Thoracic aorta (tissue), 2 donors: ENCODE results near the gene HTR1B. TPM values are rescaled to one million over a fixed set of nuclear protein-coding genes. Genes with fewer than 3 reads are reported as not detected.

Source experiments
- ATAC-seq: fragments of 150-250 bp; one replicate; pipeline ENCODE4 v1.8.0; 2017; ENCODE audit warnings: low read depth; ENCODE audit not compliant: insufficient number of reproducible peaks, low FRiP score
- DNase-seq: peaks from one replicate; pipeline ENCODE4 v3.0.0-alpha.2; 2020; ENCODE audit warnings: low spot score
- H3K27ac ChIP-seq, 2 donors: fragments of 200-600 bp; sonication (generic); 1 replicate in 1 of 2; 2 replicates in 1 of 2; pipeline ENCODE4 v1.5.1; 2016; ENCODE audit warnings: mild to moderate bottlenecking in 2 of 2, moderate library complexity in 2 of 2
- H3K27me3 ChIP-seq: fragments of 200-600 bp; sonication (generic); replicated peaks from 2 replicates; pipeline ENCODE4 v1.6.0; 2016; ENCODE audit warnings: mild to moderate bottlenecking; ENCODE audit not compliant: insufficient read depth
- H3K36me3 ChIP-seq: fragments of 200-600 bp; sonication (generic); one replicate; pipeline ENCODE4 v1.5.1; 2016
- H3K4me1 ChIP-seq, 2 donors: fragments of 200-600 bp; sonication (generic); 1 replicate in 1 of 2; 2 replicates in 1 of 2; pipeline versions ENCODE4 v1.5.1 to v1.6.0; 2016; ENCODE audit warnings: low read depth in 2 of 2, mild to moderate bottlenecking in 1 of 2; ENCODE audit not compliant: control insufficient read depth in 1 of 2
- H3K4me3 ChIP-seq: fragments of 200-600 bp; sonication (generic); 2 replicates; pipeline ENCODE4 v1.5.1; 2016; ENCODE audit warnings: mild to moderate bottlenecking
- H3K9me3 ChIP-seq: fragments of 200-600 bp; sonication (generic); 2 replicates; pipeline ENCODE4 v1.5.1; 2016
- total RNA-seq, 2 donors: library from RNA; depleted of rRNA; stranded (reverse); fragments of >200 nt; gene quantifications; one replicate each; pipeline versions ENCODE4 v1.1.0 to v1.2.3, GENCODE V29; 2016
- TF ChIP-seq, protein P1 (sequence below): fragments of 200-600 bp; sonication (generic); IDR thresholded peaks from one replicate; pipeline ENCODE4 v1.5.1; 2019; ENCODE audit warnings: antibody characterized with exemption

The HTR1B gene
- total RNA-seq, 2 donors from 2014 or later, result 5.9 to 9.9 TPM

DNA sequence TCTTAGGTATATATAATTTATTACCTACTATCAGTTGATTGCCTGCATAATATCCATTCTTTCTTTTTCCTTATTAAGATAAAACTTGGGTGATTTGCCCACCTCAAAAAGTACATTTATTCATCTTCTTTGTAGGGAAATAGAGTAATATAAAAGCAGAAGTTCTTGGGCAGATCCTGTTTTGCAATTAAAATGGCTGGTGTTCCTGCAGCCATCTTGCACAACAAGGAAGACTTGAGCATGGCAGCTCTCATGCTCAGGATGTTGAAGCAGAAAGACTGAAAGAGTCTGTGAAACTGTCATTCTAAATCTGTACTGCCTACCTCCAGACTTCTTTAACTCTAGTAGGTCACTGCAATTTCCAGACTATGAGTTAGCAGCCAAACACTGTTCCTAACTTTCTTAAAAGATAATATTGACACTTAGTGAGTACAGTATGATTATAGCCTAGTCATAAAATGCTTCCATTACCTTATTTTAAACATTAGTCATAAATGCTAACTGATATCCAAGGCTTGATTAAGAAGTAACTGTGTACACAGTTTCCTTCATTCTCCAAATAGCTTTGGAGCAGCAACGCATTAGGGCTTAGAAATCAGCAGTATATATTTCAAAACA, 24.6 kb upstream of the HTR1B start:
- Histone ChIP-seq H3K4me1 (no peaks in the 10 kb centered on the region), H3K36me3 (no peaks in the 10 kb centered on the region), H3K9me3 (no peaks in the 10 kb centered on the region), H3K4me3 (no peak overlapping the region), H3K27me3 (no peaks in the 10 kb centered on the region), H3K27ac (no peak overlapping the region)
- ATAC-seq (no peak), DNase-seq (no peak)
- TF ChIP-seq, protein P1, sequence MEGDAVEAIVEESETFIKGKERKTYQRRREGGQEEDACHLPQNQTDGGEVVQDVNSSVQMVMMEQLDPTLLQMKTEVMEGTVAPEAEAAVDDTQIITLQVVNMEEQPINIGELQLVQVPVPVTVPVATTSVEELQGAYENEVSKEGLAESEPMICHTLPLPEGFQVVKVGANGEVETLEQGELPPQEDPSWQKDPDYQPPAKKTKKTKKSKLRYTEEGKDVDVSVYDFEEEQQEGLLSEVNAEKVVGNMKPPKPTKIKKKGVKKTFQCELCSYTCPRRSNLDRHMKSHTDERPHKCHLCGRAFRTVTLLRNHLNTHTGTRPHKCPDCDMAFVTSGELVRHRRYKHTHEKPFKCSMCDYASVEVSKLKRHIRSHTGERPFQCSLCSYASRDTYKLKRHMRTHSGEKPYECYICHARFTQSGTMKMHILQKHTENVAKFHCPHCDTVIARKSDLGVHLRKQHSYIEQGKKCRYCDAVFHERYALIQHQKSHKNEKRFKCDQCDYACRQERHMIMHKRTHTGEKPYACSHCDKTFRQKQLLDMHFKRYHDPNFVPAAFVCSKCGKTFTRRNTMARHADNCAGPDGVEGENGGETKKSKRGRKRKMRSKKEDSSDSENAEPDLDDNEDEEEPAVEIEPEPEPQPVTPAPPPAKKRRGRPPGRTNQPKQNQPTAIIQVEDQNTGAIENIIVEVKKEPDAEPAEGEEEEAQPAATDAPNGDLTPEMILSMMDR, result no peak

DNA sequence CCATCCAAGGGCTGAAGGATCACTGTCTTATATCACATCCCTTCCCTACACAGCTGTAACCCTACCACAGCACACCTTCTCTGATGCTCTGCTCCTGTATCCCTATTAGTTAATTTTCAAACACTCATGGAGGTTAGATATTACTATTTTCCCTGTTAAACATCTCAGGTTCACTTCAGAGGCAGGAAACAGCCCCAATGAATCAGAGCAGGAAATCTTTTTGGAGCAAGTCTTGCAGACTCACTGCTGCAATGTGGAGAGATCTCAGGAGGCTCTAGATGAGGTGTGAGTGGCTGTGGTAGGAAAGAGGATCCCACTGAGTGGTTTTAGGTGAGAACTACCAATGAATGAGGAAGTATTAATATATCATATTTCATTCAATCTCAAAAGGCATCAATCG, 19.7 kb upstream of the HTR1B start:
- H3K4me1 ChIP-seq, result no peaks in the 10 kb centered on the region
- no peak for ATAC-seq
- H3K9me3 ChIP-seq, result no peaks in the 10 kb centered on the region
- H3K4me3 ChIP-seq, result no peak overlapping the region
- no peaks in the 10 kb centered on the region for H3K27me3 ChIP-seq
- TF ChIP-seq, protein P1, result no peak
- H3K27ac ChIP-seq, result no peak overlapping the region
- DNase-seq, result no peak
- no peaks in the 10 kb centered on the region for H3K36me3 ChIP-seq

DNA sequence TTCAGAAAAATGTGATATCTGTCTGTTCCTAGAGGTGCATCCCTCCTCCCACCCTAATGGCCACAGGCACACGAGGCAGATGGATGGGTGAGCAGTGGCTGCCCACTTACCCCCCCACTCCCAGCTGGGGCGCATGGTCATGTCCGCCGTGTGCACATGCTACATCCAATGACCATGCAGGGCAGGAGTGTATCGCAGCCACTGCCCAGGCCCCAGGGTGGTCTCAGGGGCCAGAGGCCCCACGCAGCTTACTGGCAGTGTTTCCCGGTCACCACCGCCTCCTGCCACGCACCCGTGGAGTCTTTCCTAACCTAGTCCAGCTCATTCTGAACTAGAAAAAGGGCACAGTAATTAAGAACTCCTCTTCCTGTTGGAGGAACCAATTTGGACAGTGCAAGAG, 11.7 kb upstream of the HTR1B start:
- ATAC-seq (no peak), DNase-seq (no peak)
- H3K27me3 ChIP-seq, result no peaks in the 10 kb centered on the region
- no peaks in the 10 kb centered on the region for H3K36me3 ChIP-seq
- H3K27ac ChIP-seq, result no peak overlapping the region
- H3K4me3 ChIP-seq, result no peak overlapping the region
- TF ChIP-seq, protein P1, result no peak
- no peaks in the 10 kb centered on the region for H3K4me1 ChIP-seq
- no peaks in the 10 kb centered on the region for H3K9me3 ChIP-seq

DNA sequence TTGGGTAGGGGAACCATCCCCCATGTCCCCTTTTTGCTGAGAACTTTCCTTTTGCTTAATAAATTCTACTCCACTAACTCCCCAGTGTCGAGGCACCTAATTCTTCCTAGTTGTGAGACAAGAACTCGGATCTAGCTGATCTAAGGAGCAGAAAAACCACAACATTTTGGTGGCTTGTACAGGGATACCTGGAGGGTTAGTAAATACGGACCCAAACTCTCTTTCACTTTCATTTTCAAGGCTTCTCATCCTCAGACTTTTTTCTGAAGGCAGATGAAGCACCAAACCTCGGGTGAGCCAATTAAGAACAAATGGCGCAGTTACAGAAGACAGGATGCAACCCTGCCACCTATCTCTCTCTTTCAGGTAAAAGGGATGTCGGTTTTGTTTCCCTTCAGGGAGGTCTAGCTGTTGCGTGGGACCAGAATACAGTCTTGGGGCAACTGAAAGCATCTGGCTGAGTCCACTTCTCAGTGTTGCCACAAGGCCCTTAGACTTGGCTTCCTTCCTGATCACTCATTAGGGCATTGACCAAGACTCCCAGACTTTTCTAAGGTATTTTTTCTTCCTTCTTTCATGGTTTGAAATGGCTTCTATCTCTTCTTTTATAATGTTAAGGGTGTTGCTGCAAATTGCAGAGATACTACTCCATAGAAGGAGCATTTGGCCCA, 11.1 kb upstream of the HTR1B start:
- Histone ChIP-seq H3K36me3 (no peaks in the 10 kb centered on the region), H3K27me3 (no peaks in the 10 kb centered on the region), H3K4me1 (no peaks in the 10 kb centered on the region), H3K4me3 (no peak overlapping the region), H3K9me3 (no peaks in the 10 kb centered on the region), H3K27ac (no peak overlapping the region)
- DNase-seq (no peak), ATAC-seq (no peak)
- TF ChIP-seq, protein P1, result no peak

DNA sequence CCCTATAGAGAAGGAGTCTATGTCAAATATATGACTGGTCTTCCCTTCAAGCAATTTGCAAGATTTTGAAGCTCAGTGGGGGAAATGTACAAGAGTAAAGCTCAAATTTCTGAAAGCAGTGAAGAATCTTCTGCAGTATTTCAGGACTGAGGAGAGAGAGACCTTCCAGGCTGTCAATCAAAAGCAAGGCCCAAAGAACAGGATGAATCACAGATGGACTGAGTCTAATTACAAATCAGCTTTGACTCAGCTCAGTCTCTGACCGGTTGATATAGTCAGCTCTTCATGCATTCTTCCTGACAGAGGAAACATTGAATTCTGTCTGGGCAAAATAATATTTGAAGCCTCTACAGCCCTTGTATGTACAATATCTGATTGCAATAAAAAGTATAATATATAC, 7.7 kb upstream of the HTR1B start:
- DNase-seq (no peak), ATAC-seq (no peak)
- Histone ChIP-seq H3K4me1 (no peaks in the 10 kb centered on the region), H3K36me3 (no peaks in the 10 kb centered on the region), H3K4me3 (no peak overlapping the region), H3K9me3 (no peaks in the 10 kb centered on the region), H3K27me3 (no peaks in the 10 kb centered on the region), H3K27ac (no peak overlapping the region)
- TF ChIP-seq, protein P1, result no peak
